Urinary bladder (tissue), 4 donors: Measurements from ENCODE around the gene IQSEC2. TPM values are rescaled to one million over a fixed set of nuclear protein-coding genes. Genes with fewer than 3 reads are reported as not detected.
A peak's percentile ranks its signal among the peaks of the same experiment; 100 is the strongest.

ENCODE experiments used
- DNase-seq: peaks from one replicate; pipeline ENCODE4 v3.0.0-alpha.2; 2015; ENCODE audit errors: extremely low spot score
- H3K27ac ChIP-seq: one replicate; pipeline ENCODE4 v1.5.1; 2013; ENCODE audit warnings: low read depth, mild to moderate bottlenecking, moderate library complexity
- H3K36me3 ChIP-seq: one replicate; pipeline ENCODE4 v1.6.1; 2013; ENCODE audit warnings: mild to moderate bottlenecking, moderate library complexity; ENCODE audit not compliant: insufficient read depth
- H3K4me1 ChIP-seq: one replicate; pipeline ENCODE4 v1.6.1; 2013; ENCODE audit warnings: mild to moderate bottlenecking, moderate library complexity; ENCODE audit not compliant: insufficient read depth
- H3K4me3 ChIP-seq: one replicate; pipeline ENCODE4 v1.5.1; 2013; ENCODE audit warnings: low read depth, low read length
- WGBS: extraction: QIAGEN DNeasy Blood & Tissue Kit; methylation state at CpG from one replicate; pipeline ENCODE4 v1.1.7; 2013; 5-methylcytosine and 5-hydroxymethylcytosine counted together
- polyA plus RNA-seq: library from polyadenylated mRNA; stranded (reverse); fragments of 200-250 nt; gene quantifications from one replicate; pipeline ENCODE4 v1.2.3, GENCODE V29; 2013
- total RNA-seq: library from RNA; depleted of rRNA; stranded (reverse); fragments of >200 nt; gene quantifications from one replicate; pipeline ENCODE4 v1.2.3, GENCODE V29; 2014
- donor health status: healthy with polysubstance abuse.
- donor health status: healthy.

IQSEC2 gene
- total and polyA plus RNA-seq, 2 donors = 6.6 to 15.7 TPM

GRCh38 chrX:53288189-53288588 lies 6.8 kb upstream of the IQSEC2 start:
- WGBS = 18% methylated on average over 8 of the region's 8 CpGs
- Histone ChIP-seq H3K4me1 (peaks cover 2% of the 10 kb centered on the region), H3K27ac (no peak overlapping the region), H3K4me3 (no peak overlapping the region), H3K36me3 (no peaks in the 10 kb centered on the region)
- no peak for DNase-seq

- Histone ChIP-seq H3K27ac (no peak overlapping the region), H3K4me1 (peaks cover 2% of the 10 kb centered on the region), H3K36me3 (no peaks in the 10 kb centered on the region), H3K4me3 (no peak overlapping the region)
- no peak for DNase-seq
- 4% methylated on average over 11 of the region's 11 CpGs for WGBS
These were observed 6.2 kb upstream of the IQSEC2 start for GRCh38 chrX:53287493-53288138.

GRCh38 chrX:53286171-53286570 lies 4.8 kb upstream of the IQSEC2 start:
- H3K4me3 ChIP-seq = no peak overlapping the region
- 62% methylated on average over 3 of the region's 3 CpGs for WGBS
- no peaks in the 10 kb centered on the region for H3K36me3 ChIP-seq
- H3K27ac ChIP-seq = no peak overlapping the region
- H3K4me1 ChIP-seq = peaks cover 2% of the 10 kb centered on the region
- no peak for DNase-seq

- H3K27ac ChIP-seq = no peak overlapping the region
- DNase-seq = no peak
- H3K4me1 ChIP-seq = peaks cover 2% of the 10 kb centered on the region
- H3K4me3 ChIP-seq = no peak overlapping the region
- 90% methylated on average over 3 of the region's 3 CpGs for WGBS
- H3K36me3 ChIP-seq = no peaks in the 10 kb centered on the region
These were observed 4.2 kb upstream of the IQSEC2 start for GRCh38 chrX:53285591-53285990.

- peaks cover 2% of the 10 kb centered on the region for H3K4me1 ChIP-seq
- no peak for DNase-seq
- WGBS = 29% methylated on average over 8 of the region's 8 CpGs
These were observed 3.5 kb upstream of the IQSEC2 start for GRCh38 chrX:53284684-53285447.

GRCh38 chrX:53283567-53283966 lies 2.2 kb upstream of the IQSEC2 start:
- peaks cover 2% of the 10 kb centered on the region for H3K4me1 ChIP-seq
- WGBS = 77% methylated on average over 3 of the region's 3 CpGs
- DNase-seq = no peak
- H3K27ac ChIP-seq = no peak overlapping the region
- H3K36me3 ChIP-seq = no peaks in the 10 kb centered on the region
- H3K4me3 ChIP-seq = no peak overlapping the region

More at GRCh38 chrX:53284684-53285447, 3.5 kb upstream of the IQSEC2 start:
- no peaks in the 10 kb centered on the region for H3K36me3 ChIP-seq
- H3K4me3 ChIP-seq = no peak overlapping the region
- no peak overlapping the region for H3K27ac ChIP-seq

GRCh38 chrX:53283099-53283498 lies 1.7 kb upstream of the IQSEC2 start:
- no peak for DNase-seq
- Histone ChIP-seq H3K27ac (no peak overlapping the region), H3K4me1 (peaks cover 2% of the 10 kb centered on the region), H3K4me3 (no peak overlapping the region), H3K36me3 (no peaks in the 10 kb centered on the region)
- 98% methylated on average over 3 of the region's 3 CpGs for WGBS

GRCh38 chrX:53281963-53282695 lies 745 bp upstream of the IQSEC2 start:
- no peak for DNase-seq
- no peak overlapping the region for H3K4me3 ChIP-seq
- H3K36me3 ChIP-seq = no peaks in the 10 kb centered on the region
- peaks cover 2% of the 10 kb centered on the region for H3K4me1 ChIP-seq
- no peak overlapping the region for H3K27ac ChIP-seq
- 40% methylated on average over 5 of the region's 5 CpGs for WGBS

- DNase-seq = no peak
- Histone ChIP-seq H3K27ac (peak overlapping the region; percentile 48), H3K36me3 (no peaks in the 10 kb centered on the region), H3K4me1 (no peaks in the 10 kb centered on the region), H3K4me3 (peak overlapping the region; percentile 37)
- WGBS = 36% methylated on average over 14 of the region's 14 CpGs
These were observed 758 bp downstream of the IQSEC2 start for GRCh38 chrX:53280331-53281320.

GRCh38 chrX:53279296-53280237 lies 1.8 kb downstream of the IQSEC2 start:
- Histone ChIP-seq H3K36me3 (no peaks in the 10 kb centered on the region), H3K4me3 (peak overlapping the region; percentile 37), H3K4me1 (no peaks in the 10 kb centered on the region), H3K27ac (no peak overlapping the region)
- 72% methylated on average over 14 of the region's 14 CpGs for WGBS
- DNase-seq = no peak

- Histone ChIP-seq H3K4me3 (no peak overlapping the region), H3K36me3 (no peaks in the 10 kb centered on the region), H3K27ac (no peak overlapping the region), H3K4me1 (no peaks in the 10 kb centered on the region)
- DNase-seq = no peak
- 79% methylated on average over 8 of the region's 8 CpGs for WGBS
These were observed 8.5 kb downstream of the IQSEC2 start for GRCh38 chrX:53272808-53273337.

- WGBS = 89% methylated on average over 14 of the region's 14 CpGs
These were observed 11.8 kb downstream of the IQSEC2 start for GRCh38 chrX:53269536-53270107.

More at GRCh38 chrX:53269536-53270107, 11.8 kb downstream of the IQSEC2 start:
- Histone ChIP-seq H3K27ac (no peak overlapping the region), H3K36me3 (no peaks in the 10 kb centered on the region), H3K4me3 (no peak overlapping the region), H3K4me1 (no peaks in the 10 kb centered on the region)
- DNase-seq = no peak
